MM.1S (cell line): Measurements from ENCODE around the gene BEND5.

ENCODE experiments used
- DNase-seq: peaks from one replicate; pipeline ENCODE4 v3.0.0-alpha.2; 2015
- H2AFZ ChIP-seq: fragments of 300-600 bp; sonication (generic); 2 replicates; pipeline ENCODE4 v1.6.0; 2016; ENCODE audit warnings: antibody characterized with exemption, low read length
- H3F3A ChIP-seq: fragments of 300-600 bp; sonication (generic); 2 replicates; pipeline ENCODE4 v1.6.1; 2016; ENCODE audit warnings: mild to moderate bottlenecking, antibody characterized with exemption, low read length, moderate library complexity, mixed read lengths; ENCODE audit not compliant: insufficient read depth
- H3K27ac ChIP-seq: fragments of 300-600 bp; sonication (generic); 2 replicates; pipeline ENCODE4 v1.5.1; 2016; ENCODE audit warnings: mild to moderate bottlenecking, low read length
- H3K27me3 ChIP-seq: fragments of 300-600 bp; sonication (generic); replicated peaks from 2 replicates; pipeline ENCODE4 v1.6.0; 2016; ENCODE audit warnings: low read length; ENCODE audit not compliant: insufficient read depth
- H3K36me3 ChIP-seq: fragments of 300-600 bp; sonication (generic); replicated peaks from 2 replicates; pipeline ENCODE4 v1.6.1; 2016; ENCODE audit warnings: mild to moderate bottlenecking, low read length, mixed read lengths; ENCODE audit not compliant: insufficient read depth
- H3K4me1 ChIP-seq: fragments of 300-600 bp; sonication (generic); 2 replicates; pipeline ENCODE4 v1.6.1; 2016; ENCODE audit warnings: low read length, mixed read lengths
- H3K4me2 ChIP-seq: fragments of 300-600 bp; sonication (generic); 2 replicates; pipeline ENCODE4 v1.6.0; 2016; ENCODE audit warnings: low read depth, low read length
- H3K4me3 ChIP-seq: fragments of 300-600 bp; sonication (generic); 2 replicates; pipeline ENCODE4 v1.5.1; 2016; ENCODE audit warnings: low read length, mixed read lengths
- H3K79me2 ChIP-seq: fragments of 300-600 bp; sonication (generic); 2 replicates; pipeline ENCODE4 v1.6.1; 2016; ENCODE audit warnings: mixed run types, low read length, mixed read lengths
- H3K9ac ChIP-seq: fragments of 300-600 bp; sonication (generic); 2 replicates; pipeline ENCODE4 v1.6.1; 2016; ENCODE audit warnings: low read length, mixed read lengths
- H3K9me2 ChIP-seq: fragments of 300-600 bp; sonication (generic); replicated peaks from 2 replicates; pipeline ENCODE4 v1.6.1; 2016; ENCODE audit warnings: mild to moderate bottlenecking, low read length, mixed read lengths; ENCODE audit not compliant: insufficient read depth
- H3K9me3 ChIP-seq: fragments of 300-600 bp; sonication (generic); replicated peaks from 2 replicates; pipeline ENCODE4 v1.6.1; 2016; ENCODE audit warnings: mild to moderate bottlenecking, low read length, mixed read lengths; ENCODE audit not compliant: insufficient read depth
- H4K20me1 ChIP-seq: fragments of 300-600 bp; sonication (generic); 2 replicates; pipeline ENCODE4 v1.6.1; 2016; ENCODE audit warnings: mild to moderate bottlenecking, low read length, moderate library complexity, mixed read lengths; ENCODE audit not compliant: insufficient read depth
- EZH2 ChIP-seq: fragments of 300-600 bp; sonication (generic); optimal IDR thresholded peaks from 2 replicates; pipeline ENCODE3; 2017; ENCODE audit warnings: low read depth, mild to moderate bottlenecking, antibody characterized with exemption, low read length, mixed read lengths
- EZH2phosphoT487 ChIP-seq: fragments of 300-600 bp; sonication (generic); IDR thresholded peaks from 2 replicates; pipeline ENCODE4 v1.6.1; 2018; ENCODE audit warnings: antibody characterized with exemption, low read length
- TF ChIP-seq, protein P1 (sequence below): fragments of 300-600 bp; sonication (generic); IDR thresholded peaks from 2 replicates; pipeline ENCODE4 v1.5.1; 2016; ENCODE audit warnings: antibody characterized with exemption, low read length, mixed read lengths

Gene BEND5

DNA sequence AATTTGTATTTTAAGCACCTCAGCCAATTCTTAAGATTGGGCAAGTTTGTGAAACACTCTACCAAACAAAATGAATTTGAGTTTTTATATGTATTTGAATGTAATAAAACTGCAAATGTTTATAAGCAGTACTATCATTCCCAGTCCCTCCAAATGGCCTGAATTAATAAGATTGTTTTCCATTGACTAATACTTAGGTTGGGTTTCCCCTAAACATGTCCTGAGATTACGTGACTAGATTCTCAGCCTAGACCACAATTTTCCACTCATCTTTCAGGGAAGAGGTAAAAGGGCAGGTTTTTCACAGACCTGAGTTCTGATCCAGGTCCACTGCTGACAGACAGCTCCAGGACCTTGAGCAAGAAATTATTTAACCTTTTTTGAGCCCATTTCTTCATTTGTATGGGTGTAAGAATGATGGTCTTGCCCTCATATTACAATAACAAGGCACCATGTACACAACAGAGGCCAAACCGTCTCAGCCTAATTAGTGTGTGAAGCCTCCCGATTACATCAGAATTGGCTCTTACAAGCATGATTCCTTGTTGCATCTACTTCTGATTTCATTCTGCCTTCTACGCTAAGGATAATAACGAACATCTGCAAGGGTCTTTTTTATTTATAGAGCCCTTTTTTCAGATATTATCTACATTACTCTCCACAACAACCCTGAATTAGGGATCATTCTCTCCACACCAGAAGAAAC lies 51.2 kb downstream of the BEND5 start:
- Histone ChIP-seq H3K4me2 (no peak overlapping the region), H3K4me3 (no peak overlapping the region), H3K27me3 (no peaks in the 10 kb centered on the region), H3K27ac (no peak overlapping the region), H3K36me3 (no peaks in the 10 kb centered on the region), H2AFZ (no peak overlapping the region), H3K9me3 (no peaks in the 10 kb centered on the region), H3F3A (no peaks in the 10 kb centered on the region), H3K4me1 (no peaks in the 10 kb centered on the region), H4K20me1 (no peaks in the 10 kb centered on the region), H3K9me2 (no peaks in the 10 kb centered on the region), H3K79me2 (no peaks in the 10 kb centered on the region), H3K9ac (no peak overlapping the region)
- TF ChIP-seq EZH2 = no peak
- TF ChIP-seq, protein P1, sequence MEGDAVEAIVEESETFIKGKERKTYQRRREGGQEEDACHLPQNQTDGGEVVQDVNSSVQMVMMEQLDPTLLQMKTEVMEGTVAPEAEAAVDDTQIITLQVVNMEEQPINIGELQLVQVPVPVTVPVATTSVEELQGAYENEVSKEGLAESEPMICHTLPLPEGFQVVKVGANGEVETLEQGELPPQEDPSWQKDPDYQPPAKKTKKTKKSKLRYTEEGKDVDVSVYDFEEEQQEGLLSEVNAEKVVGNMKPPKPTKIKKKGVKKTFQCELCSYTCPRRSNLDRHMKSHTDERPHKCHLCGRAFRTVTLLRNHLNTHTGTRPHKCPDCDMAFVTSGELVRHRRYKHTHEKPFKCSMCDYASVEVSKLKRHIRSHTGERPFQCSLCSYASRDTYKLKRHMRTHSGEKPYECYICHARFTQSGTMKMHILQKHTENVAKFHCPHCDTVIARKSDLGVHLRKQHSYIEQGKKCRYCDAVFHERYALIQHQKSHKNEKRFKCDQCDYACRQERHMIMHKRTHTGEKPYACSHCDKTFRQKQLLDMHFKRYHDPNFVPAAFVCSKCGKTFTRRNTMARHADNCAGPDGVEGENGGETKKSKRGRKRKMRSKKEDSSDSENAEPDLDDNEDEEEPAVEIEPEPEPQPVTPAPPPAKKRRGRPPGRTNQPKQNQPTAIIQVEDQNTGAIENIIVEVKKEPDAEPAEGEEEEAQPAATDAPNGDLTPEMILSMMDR = no peak
- TF ChIP-seq EZH2phosphoT487 = no peak
- no peak for DNase-seq

DNA sequence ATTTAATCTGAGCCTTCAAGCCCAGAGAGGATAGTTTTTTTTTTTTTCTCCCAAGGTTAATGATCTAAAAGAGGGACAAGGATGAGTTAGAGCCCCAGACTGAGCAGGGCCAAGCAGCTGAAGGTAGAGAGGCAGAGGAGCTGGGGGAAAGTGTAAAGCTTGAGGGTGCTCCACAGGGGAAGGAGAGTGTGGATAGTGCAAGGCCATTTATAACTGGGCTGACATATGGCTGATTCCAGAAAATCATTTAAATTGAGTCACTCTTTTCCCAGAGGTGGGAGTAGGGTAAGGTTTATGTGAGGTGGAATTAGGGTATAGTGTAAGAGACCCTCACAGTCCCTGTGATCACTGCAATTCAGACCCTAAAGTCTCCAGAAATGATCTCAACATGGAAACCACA lies 55.8 kb downstream of the BEND5 start:
- Histone ChIP-seq H3K4me1 (no peaks in the 10 kb centered on the region), H3K9me3 (no peaks in the 10 kb centered on the region), H3K27me3 (no peaks in the 10 kb centered on the region), H3K9me2 (no peaks in the 10 kb centered on the region), H4K20me1 (no peaks in the 10 kb centered on the region), H3F3A (no peaks in the 10 kb centered on the region), H3K79me2 (no peaks in the 10 kb centered on the region), H3K9ac (no peak overlapping the region), H3K36me3 (no peaks in the 10 kb centered on the region), H3K4me3 (no peak overlapping the region), H3K27ac (no peak overlapping the region), H2AFZ (no peak overlapping the region), H3K4me2 (no peak overlapping the region)
- DNase-seq = no peak
- TF ChIP-seq EZH2 = no peak
- TF ChIP-seq, protein P1 = no peak
- TF ChIP-seq EZH2phosphoT487 = no peak

DNA sequence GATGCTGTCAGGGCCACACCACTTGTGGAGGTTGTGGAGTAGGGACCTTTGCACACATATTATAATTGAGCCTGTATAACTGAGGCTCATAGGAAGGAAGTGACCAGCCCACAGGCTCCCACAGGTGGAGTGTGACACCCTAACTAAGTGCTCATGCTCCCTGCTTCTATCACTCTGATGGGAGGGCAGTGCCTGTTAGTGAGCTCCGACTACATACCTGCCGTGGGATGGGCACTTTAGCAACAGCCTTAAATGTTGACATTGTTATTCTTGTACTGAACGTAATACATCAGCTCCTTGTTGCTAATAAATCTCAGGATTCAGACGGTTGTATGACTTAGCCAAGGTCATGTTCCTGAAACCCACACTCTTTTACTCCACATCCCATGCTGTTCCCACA lies 58.0 kb downstream of the BEND5 start:
- DNase-seq = no peak
- H4K20me1 ChIP-seq = no peaks in the 10 kb centered on the region
- H3K4me2 ChIP-seq = no peak overlapping the region
- H3K79me2 ChIP-seq = no peaks in the 10 kb centered on the region
- H3K27me3 ChIP-seq = no peaks in the 10 kb centered on the region
- no peaks in the 10 kb centered on the region for H3K9me2 ChIP-seq
- H3K36me3 ChIP-seq = no peaks in the 10 kb centered on the region
- TF ChIP-seq, protein P1 = no peak
- no peak for TF ChIP-seq EZH2
- H3F3A ChIP-seq = no peaks in the 10 kb centered on the region
- no peak overlapping the region for H3K4me3 ChIP-seq
- H3K4me1 ChIP-seq = no peaks in the 10 kb centered on the region
- no peak overlapping the region for H3K9ac ChIP-seq
- no peak overlapping the region for H3K27ac ChIP-seq
- no peak overlapping the region for H2AFZ ChIP-seq
- H3K9me3 ChIP-seq = no peaks in the 10 kb centered on the region
